Hematopoietic multipotent progenitor cell treated with erythropoietin and hydrocortisone succinate and interleukin-3 and kit ligand, for 17 days (in vitro differentiated cells): ENCODE results near the gene PTPRN2.

Experiments used
- DNase-seq: peaks from one replicate; pipeline ENCODE4 v3.0.0-alpha.2; 2015; ENCODE audit warnings: low spot score

Gene PTPRN2

DNA sequence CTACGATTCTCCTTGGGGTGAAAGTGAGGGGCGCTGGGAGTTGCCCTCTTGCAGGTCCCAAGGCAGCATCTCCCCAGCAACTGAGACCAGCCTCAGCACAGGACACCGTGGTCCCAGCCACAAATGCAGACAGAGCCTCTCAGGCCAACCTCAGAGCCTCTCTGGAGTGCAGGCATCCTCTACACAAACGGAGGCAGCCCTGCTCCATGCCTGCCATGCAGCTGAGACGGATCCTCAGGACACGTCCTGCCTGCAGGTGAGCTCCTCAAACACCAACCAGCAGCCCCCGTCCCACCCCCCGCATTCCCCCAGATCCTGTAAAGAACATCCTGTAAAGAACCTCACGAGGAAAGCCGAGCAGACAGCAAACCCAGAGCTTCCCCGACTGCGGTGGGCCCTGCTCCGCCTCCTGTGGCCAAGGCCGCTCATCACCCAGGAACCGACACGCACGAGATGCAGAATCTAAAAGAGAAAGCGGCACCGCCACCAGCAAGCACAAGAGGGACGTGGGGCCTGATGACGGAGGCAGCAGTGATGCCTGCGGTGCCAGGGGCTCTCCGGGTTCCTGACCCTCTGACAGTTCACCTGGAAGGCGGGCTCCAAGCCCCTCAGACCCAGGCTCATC is 186.9 kb downstream of the PTPRN2 start:
- no peak for DNase-seq

DNA sequence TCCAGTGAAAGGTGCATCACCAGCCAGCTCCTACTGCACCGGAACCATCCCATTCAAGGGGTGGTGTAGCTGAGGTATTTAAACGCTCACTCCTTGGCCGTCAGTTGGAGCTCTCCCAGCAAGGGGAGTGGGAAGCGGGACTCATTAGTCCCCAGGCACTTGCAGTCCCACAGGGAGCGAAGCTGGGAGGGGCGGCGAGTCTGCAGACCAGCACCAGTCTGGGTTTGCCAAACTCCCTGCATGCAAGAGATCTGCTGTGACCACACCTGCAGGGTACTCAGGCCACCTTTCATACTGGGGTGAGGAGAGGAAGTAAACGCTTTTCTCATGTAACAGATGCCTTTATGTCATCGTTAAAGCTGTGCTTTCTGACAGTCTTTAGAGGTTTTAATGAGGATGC is 187.9 kb downstream of the PTPRN2 start:
- no peak for DNase-seq

DNA sequence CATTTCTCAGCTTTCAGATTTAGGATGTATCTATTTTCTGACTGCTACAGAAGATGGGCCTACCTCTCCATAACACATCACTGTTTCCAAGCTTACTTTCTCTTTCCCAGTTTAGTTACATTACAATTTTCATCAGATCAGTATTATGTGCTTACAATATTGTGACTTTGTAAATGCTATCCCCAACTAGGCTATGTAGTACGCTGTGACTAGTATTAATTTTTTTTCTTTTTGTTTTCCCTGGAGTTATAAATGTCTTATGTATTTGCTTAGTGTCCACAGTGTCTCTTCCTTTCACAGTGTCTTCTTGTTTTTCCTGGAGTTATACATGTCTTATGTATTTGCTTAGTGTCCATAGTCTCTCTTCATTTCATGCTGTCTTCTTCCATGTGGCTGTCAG is 188.9 kb downstream of the PTPRN2 start:
- DNase-seq: no peak

DNA sequence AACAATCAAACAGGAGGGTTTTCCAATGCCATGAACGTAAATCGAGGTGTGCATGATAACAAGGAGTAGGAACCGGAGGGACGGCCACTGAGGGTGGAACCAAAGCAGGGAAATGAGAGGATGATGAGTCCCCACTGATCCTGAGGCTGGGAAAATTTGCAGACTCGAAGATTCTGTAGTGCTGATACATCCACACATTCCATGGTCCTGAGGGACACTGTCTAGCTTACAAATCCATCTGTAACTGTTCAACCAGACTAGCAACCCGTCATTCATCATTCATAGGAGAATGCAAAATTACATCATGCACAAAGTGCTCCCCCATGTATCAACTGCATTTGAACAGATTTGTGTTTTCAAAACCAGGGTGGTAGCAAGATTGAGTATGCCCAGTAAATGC is 189.7 kb downstream of the PTPRN2 start:
- DNase-seq: no peak

DNA sequence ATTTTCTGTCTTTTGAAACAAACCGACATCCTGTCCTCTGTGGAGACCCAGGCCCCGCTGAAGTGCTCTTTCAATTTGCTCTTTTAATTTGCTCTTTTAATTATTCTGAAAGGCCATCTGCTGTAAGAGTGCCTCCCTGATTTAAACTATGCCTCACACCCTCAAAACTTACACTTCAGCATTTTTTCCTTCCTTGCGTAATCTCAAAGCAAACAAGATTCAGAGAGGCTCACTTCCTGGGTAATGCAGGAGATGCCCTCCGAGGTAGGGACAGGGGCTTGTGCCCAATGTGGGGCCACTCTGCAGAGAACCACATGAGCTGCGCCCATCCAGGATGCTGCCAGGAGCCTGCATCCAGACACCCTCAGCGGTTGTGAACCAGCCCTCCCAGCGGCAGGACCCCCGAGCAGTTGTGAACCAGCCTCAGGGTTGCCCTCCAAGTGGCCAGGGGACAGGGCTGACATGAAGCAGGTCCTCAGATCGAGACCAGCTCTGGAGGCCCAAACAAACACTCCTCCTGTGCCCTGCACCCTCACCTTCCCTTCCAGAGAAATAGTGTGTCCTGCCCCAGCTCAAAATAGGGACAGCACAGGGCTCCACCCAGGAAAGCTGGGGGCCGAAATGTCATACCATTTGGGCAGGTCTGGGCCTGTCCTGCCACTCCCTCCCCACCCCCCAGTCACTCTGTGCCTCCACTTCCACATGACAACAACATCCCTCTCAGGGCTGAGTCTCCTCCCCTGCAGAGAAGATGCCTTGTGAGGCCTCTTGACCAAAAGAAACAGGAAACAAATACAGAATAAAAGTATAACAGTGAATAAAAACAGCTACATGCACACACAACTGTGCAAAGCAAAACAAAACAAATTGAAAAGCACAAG is 190.4 kb downstream of the PTPRN2 start:
- DNase-seq: no peak

DNA sequence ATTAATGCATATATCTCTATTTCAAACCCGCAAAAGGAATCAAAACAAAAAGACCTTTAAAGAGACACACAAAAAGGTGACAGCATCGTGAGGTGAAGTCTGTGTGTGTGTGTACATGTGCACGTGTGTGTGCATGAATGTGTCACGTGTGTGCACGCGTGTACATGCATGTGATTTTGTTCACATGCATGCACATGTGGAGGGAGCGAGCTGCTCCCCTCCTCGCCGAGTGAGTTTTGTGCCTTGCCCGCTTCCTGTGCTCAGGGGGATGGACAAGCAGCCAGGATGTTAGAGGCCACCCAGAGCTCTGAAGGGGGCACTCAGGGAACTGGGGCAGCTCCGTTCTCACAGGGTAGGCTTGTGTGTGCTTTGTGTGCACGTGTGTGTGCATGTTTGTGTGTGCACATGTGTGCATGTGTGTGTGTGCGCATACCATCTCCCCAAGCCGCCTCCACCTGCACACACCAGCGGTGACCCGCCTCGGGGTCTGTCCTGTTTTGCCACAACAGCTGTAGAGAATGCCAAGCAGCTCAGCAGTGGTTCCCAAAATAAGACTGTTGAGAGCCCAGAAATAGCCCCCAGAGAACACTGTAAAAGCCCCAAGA is 191.2 kb downstream of the PTPRN2 start:
- DNase-seq: no peak

DNA sequence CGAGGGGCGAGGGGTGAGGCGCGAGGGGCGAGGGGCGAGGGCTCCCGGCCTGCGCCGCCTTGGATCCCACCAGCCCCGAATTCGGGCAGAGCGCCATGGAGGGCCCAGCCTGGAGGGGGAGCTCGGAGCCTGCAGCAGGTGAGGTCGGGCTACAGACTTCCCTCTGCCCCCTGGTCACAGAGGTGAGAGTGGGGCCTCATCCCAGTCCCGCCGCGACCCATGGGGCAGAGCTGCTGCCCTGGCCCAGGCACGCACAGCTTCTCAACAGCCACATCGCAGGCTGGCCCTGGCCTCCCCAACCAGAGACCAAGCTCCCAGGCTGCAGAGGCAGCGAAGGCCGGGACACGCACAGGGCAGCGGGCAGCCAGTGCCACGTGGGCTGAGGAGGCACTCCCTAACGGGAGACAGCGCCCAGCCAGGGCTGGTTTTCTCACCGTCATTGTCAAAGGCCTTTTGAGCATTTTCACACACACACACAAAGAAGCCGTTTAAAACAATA is 191.8 kb downstream of the PTPRN2 start:
- DNase-seq: no peak

DNA sequence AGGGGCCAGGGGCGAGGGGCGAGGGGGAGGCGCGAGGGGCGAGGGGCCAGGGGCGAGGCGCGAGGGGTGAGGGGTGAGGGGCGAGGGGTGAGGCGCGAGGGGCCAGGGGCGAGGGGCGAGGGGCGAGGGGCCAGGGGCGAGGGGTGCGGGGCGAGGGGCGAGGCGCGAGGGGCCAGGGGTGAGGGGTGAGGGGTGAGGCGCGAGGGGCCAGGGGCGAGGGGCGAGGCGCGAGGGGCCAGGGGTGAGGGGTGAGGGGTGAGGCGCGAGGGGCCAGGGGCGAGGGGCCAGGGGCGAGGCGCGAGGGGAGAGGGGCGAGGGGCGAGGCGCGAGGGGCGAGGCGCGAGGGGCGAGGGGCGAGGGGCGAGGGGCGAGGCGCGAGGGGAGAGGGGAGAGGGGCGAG is 192.3 kb downstream of the PTPRN2 start:
- DNase-seq: no peak

DNA sequence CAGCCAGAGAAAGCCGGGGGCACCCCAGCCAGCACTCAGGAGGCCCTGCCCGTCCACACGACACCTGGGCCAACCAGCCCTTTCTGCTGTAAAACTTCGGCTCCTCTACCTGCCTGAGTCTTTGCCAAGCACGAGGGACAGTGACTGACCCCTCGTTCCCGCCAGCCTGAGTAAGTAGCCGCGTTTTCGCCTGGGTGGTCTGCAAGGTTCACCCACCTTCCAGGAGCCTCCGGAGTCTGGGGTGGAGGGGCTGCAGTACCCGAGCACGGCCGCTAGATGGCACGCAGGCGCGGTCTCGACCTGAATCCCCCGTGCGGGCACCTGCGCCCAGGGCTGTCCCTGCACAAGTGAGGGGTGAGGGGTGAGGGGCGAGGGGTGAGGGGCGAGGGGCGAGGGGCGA is 192.7 kb downstream of the PTPRN2 start:
- DNase-seq: no peak

DNA sequence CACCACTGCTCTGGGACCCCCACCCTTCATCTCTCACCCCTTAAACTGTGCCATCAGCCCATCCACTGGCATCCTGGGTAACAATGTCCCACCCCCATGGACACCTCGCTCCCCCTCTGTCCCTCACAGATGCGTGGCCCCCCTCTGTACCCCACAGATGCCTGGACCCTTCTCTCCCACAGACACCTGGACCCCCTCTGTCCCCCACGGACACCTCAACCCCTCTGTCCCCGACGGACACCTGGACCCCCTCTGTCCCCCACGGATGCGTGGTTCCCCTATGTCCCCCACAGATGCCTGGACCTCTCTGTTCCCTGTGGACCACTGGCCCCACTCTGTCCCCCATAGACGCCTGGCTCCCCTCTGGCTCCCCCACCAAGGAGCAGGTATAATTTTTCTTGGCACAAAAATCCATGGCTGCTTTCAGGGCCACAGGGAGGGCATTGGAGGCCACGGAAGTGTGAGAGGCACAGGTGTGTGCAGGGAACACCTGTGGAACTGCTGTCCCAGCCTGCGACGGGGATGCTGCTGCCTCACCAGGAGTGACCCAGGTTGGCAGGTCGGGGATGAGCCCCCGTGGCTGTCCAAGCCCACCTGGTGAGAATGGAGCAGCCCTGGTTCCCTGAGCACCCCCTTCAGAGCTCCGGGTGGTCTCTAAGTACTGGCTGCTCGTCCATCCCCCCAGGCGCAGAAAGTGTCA is 193.5 kb downstream of the PTPRN2 start:
- DNase-seq: no peak

DNA sequence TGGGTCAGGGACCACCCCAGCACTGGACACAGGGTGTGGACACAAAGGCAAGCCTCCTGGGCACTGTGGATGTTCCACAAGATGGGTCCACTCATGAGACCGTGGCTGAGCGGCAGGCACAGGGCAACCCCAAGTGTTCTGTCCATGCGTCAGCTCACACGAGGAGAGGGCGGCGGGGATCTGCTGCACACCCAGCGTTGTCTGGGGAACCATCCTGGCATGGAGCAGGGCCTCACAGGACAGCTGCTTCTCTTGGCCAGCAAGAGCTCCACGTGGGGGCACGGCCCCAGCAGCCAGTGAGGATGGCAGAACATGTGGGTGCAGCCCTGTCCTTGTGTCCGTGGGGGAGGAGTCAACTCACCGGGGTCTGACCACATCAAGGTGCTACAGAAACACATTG is 195.4 kb downstream of the PTPRN2 start:
- DNase-seq: no peak

DNA sequence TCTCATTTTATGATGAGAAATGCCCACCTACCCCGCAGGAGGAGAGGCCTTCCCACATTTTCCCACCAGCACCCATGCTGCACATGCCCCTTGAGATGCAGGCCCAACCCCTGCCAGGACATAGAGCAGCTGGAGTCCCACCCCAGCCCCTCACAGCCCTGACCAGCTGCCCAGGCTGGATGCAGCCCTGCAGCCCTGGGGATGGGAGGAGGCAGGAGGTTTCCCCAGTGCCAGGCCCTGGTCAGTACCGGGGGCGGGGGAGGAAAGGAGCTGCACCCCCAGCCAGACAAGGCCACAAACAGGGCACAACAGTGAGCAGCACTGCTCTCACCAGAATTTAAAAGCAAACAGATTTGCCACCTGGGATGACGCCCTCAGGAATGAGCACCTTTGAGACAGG is 196.1 kb downstream of the PTPRN2 start:
- DNase-seq: no peak

DNA sequence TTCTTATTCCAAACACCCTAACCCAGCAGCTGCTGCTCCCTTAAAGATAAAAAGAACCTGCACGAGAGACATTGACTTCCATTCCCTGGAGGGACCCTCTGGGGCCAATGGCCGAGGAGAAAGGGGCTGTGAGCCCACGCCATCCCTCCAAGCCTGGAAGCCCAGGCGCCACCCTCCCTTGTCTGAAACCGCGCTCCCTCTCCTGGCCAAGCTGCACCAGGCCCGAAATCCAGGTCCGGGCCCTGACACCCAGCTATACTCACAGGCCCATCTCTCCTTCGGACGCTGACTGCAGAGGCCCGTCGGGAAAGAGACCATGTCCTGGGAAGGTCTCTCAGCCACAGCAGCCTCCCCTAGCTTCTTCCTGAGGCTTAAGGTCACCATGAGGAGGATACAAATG is 196.5 kb downstream of the PTPRN2 start:
- DNase-seq: no peak

DNA sequence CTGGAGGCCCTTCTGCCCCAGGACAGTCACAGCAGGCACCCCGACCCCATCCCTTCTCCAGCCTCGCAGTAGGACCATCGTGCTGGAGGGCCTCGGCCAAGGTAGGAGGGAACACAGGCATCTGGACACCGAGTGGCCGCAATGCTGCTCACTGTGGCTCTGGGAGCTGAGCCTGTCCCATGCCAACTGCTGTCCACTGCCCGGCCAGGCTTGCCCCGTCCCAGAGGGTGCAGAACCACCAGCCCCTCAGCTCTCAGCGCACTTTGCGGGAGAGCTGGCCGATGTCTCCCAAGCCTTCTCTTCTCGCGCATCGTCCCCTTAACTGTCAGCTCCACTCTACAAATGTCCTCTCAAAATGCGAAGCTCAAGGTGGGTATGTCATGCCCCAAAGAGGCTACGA is 197.2 kb downstream of the PTPRN2 start:
- no peak for DNase-seq

DNA sequence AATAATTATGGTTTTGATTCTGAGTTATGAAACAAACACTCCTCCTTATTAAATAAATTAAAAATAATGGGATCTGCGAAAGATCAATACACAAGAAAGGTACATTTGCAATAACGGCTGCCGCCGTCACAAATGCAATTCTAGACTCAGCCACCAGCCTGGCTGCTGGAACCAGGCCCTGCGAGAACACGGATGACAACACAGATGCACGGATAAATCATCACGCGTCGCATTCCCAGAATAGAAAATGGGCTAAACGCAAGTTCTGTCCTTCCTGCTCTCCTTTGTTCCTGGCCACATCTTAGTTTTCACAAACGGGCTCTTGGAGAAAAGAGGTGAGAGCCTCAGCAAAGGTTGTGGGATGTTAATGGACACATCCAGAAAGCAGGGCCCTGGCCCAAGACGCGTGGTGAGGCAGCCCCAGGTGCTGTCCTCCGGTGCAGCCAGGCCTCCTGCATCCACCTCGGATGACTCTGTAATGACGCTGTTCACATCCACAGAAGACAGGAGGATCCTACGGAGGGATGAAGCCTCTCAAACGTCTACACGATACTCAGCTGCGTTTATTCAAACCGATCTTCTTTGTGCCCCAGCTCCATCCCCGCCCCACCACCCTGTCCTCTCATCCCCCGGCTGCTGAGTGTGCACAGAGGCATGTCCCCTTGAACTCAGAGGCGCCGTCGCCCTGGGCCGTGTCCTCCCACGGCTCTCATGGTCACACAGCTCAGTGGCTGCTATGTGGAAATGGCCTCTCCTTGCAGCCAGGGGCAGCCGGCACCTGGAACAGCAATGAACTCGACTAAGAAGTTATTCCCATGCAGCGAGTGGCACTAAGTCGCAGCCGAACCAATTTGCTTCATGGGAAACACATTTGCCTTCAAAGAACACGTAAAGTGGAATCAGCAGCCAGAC is 197.9 kb downstream of the PTPRN2 start:
- DNase-seq: no peak

DNA sequence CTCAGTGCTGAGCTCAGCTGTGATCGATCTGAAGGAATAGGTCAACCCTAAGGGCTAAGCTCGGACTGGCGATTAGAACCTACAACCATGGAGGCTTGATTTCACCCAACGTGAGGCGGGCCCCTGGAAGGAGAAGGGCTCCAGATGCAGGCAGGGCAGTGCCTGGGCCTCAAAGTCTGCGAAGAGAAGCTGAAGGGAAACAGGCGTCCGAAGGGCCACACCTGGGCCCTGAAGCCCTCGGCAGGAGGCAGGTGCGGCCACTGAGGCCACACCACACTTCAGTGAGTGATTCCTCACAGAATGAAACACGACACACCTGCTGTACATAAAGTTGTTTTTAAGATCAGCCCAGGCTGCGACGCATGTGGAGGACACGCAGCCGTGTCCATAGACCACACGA is 198.7 kb downstream of the PTPRN2 start:
- DNase-seq: no peak

DNA sequence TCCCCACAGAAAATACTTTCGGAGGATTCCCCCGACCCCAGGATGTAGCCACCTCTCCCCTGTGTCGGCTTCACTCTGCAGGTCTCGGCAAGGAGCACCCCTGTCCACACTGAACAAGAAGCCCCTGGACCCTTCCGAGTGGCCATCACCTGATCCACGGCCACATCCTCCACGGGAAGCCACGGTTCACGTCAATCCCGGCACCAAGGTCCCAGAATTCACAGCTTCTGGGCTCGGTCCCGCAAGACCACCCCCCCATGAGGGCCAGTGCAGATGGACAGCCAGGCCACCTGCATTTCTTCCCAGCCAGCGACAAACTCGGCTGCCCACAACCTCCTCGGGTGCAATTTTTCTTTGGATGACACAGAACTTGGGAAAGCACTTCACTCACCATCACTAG is 199.6 kb downstream of the PTPRN2 start:
- no peak for DNase-seq

DNA sequence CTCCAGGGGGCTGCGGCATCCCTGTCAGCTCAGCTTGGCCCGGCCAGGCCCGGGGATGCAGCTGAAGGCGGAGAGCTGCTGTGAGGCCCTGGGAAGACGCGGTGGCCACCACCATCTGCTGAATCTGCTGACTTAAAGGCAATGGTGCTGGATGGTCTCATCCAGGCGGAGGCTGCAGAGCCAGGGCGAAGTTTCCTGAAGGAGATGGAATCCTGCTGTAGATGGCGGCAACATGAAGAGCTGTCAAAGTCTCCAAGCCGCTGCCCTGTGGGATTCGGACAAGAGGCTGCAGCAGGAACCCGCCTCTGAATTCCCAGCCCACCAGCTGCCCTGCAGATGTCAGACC is 200.1 kb downstream of the PTPRN2 start:
- no peak for DNase-seq

DNA sequence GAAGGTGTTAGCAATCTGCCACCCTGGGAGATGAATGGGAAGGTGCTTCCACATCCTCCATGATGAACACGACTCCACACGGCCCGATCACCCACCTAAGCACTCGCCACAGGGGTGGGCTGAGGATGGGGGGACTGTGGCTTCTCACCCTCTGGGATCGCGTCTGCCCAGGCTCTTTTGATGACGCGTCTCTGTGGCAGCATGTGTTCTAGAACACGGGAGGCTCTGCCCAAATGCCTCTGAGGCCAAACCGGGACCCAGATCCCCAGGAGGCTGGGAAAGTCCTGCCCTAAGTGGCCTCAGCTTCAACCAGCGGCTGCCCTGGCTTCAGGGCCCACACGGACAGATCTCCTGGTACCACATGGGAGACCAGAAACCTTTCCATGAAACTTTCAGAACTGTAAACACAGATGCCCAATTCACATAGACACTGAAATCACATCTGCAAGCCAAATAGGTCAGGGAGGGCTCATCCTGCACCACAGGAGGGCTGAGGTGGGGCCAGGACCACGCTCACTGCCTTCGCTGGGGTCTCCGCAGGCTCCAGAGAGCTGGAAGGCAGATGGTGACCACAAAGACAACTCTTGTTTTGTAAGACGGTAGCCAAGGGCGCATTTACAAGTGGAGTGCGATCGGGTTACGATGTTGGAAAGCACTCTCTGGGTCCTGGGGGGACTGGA is 200.6 kb downstream of the PTPRN2 start:
- DNase-seq: no peak

DNA sequence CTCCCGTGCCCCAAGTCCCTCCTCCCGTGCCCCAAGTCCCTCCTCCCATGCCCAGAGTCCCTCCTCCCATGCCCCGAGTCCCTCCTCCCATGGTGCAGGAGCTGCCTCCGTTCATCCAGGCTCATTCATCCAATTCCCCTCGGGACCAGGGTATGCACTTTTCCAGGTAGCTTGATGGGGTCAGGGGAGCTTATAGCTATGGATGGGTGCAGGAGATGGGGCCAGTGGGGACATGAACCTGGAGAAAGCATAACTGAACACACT is 201.3 kb downstream of the PTPRN2 start:
- no peak for DNase-seq
